ENCODE measurements around the gene ABCD1.
"Not testable (repeated sequence)": the region's sequence is repeated elsewhere in the genome, so short reads cannot be mapped to it uniquely, and the experiment has no call there.

ABCD1 gene

DNA sequence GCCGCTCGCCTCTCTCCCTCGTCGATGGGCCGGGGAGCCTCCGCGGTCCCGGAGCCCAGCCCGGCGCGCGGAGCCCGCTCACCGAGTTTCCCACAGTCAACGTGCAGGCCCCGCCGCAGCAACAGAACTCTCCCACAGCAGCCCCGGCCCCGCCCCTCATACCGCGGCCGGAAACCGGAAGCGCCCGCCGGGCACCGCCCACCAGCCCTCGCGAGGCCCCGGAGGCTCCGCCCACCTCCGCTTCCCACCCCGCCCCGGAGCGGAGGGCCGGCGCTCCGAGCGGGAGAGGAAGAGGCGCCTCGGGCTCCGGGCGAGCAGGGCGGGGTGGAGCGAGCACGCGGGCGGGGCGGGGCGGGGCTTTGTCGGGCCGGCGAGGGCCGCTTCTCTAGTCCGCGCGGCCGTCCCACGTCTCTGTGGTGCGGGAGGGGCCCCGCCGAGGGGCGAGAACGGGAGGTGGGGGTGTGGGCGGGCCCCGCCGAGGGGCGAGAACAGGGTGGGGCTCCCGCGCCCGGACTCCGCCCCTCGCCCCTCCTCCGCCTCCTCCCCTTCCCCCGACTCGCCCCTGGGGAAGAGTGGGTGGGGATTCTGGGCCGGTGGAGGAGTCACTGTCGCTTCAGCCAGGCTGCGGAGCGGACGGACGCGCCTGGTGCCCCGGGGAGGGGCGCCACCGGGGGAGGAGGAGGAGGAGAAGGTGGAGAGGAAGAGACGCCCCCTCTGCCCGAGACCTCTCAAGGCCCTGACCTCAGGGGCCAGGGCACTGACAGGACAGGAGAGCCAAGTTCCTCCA lies at the start of gene ABCD1, which contains the start of gene BCAP31:
ABCD1 (plus strand) TSS at position 605 of the 787 bp plus-strand sequence. CDS start 411 bp downstream, outside the sequence.
BCAP31 (minus strand) TSS at position 136 of the 787 bp plus-strand sequence. CDS start 1,143 bp downstream, outside the sequence.
- DNase-seq (ENCODE audit: low read depth) = peak; percentile 84

DNA sequence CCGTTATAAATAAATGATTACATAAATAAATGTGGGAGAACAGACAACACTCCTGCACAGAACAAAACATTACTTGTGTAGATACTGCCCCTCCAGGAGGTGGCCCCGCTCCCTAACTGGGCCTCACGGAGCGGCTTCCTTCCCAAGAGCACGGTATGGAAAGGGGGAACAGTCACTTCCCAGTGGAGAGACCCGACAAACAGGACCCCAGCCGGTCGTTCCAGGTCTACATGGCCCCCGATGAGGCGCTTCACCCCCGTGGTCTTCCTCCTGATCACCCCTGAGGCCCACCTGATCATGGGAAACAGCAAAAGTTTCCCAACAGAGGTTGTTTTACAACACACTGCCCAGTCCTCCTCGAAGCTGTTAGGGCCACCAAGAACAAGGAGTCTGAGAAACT lies 43.5 kb upstream of the ABCD1 start:
- DNase-seq (ENCODE audit: low read depth) = no peak

DNA sequence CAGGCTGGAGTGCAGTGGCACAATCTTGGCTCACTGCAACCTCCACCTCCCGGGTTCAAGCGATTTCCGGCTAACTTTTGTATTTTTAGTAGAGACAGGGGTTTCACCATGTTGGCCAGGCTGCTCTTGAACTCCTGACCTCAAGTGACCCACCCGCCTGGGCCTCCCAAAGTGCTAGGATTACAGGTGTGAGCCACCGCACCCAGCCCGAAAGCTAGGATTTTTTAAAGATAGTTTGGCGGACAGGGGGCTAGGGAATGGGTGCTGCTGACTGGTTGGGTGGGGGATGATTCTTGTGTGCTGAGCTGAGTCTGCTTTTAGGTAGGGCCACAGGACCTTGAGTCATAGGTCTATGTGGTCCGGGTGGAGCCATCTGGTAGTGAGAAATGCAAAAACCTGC lies 41.2 kb upstream of the ABCD1 start:
- not testable (repeated sequence) for DNase-seq (ENCODE audit: low read depth)

DNA sequence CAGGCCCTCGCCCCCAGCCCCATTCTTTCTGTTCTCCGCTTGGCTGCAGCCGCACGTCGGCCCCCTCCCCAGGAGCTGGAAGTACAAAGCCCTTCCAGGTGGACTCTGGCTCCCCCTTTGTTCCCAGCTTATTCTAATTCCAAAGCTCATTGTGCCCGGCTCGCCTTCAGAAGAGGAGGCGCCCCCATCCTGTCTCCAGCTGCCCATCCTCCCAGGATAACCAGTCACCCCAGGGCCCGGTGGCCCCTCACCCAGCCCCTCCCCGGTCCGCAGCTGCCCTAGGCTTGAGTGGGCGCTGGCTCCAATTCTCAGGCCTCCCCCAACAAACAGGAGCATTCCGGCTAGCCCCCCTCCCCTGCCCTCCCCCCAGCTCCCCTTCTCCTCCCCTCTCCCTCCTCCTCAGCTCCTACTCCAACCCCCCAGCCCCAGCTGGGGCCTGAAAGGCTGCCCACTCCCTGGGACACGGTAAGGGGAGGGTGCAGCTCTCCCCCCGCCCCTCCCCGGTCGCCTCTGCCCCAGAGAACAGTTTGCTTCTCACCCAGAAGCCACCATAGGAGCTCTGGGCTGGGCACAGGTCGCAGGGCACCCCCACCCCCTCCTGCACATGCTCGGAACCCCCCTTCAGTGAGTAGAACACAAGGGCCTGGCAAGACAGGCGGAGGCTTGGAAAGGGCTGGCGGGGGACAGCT lies 40.0 kb upstream of the ABCD1 start:
- no peak for DNase-seq (ENCODE audit: low read depth)

DNA sequence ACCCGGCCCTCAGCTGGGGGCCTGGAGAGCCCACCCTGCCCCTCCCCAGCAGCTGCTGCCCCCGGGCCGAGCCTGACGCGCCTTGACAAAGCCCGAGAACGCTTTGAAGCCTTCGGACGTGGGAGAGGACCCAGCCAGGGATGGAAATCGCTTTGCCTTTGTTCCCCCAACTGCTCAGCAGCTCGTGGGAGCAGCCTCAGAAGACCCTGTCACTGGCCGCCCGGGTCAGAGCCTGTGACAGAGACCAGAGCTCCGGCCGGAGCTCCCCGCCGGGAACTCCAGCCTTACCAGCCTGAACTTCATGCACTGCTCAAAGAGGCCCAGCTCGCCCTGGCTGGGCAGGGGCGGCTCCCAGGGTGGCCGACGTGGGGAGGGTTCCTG lies 39.5 kb upstream of the ABCD1 start:
- DNase-seq (ENCODE audit: low read depth) = no peak

DNA sequence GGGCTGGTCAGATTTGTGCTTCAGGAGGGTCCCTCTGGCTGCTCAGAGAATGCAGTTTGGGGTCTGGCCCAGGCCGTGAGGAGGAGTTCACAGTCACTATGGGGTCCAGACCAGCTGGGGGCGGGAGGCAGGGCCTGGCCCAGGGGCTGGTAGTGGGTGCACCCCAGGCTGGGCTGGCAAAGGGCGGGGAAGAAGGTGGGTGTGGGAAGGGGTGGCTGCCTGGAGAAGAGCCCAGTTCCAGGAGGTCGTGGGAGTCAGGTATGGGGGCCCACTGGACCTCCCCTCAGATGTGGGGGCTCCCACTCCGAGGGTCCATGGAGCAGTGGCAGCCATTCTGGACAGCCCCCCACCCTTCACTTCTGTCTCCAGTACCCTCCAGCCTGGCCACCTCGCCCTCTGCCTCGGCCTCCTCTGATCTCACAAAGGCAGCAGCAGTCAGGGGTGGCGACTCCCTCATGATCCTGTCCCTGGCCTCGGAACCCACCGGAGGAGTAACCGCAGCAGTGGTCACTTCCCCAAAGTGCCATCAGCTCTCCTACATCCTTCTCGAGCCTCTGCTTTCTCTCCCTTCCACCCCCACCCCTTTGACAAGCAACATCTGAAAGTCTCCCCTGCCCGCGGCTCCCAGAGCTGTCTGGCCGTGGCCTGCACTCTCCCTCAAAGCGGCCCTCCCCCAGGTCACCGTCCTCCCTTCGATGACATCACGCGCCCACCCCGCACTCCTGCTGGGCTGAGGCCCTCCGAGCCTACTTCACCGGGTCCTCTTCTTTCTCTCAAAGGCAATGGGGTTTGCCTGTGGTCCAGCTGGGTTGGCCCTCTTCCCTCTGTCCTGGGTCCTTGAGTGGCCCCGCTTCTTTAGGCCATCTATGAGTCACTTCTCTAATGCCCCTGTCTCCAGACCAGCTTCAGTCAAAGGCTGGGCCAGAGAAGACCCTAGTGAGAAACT lies 38.6 kb upstream of the ABCD1 start:
- DNase-seq (ENCODE audit: low read depth) = no peak

DNA sequence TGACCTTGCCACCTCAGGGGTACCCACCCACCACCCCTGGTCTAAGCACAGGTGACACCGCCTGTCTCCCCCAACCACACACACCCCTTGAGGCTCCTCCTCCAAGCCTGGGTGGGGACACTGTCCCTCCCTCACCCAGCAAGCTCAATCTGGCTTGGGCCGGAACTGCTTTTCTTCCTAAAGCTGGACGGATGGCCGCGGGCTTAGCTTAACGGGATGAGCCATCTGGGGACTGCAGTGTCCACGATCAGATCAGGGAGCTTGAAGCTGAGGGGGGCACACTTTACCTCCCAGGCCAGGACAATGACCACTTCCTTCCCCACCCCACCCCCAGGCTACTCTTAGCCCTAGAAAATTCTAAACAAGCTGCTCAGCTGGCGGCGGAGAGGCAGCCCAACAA lies 37.9 kb upstream of the ABCD1 start:
- DNase-seq (ENCODE audit: low read depth) = no peak

DNA sequence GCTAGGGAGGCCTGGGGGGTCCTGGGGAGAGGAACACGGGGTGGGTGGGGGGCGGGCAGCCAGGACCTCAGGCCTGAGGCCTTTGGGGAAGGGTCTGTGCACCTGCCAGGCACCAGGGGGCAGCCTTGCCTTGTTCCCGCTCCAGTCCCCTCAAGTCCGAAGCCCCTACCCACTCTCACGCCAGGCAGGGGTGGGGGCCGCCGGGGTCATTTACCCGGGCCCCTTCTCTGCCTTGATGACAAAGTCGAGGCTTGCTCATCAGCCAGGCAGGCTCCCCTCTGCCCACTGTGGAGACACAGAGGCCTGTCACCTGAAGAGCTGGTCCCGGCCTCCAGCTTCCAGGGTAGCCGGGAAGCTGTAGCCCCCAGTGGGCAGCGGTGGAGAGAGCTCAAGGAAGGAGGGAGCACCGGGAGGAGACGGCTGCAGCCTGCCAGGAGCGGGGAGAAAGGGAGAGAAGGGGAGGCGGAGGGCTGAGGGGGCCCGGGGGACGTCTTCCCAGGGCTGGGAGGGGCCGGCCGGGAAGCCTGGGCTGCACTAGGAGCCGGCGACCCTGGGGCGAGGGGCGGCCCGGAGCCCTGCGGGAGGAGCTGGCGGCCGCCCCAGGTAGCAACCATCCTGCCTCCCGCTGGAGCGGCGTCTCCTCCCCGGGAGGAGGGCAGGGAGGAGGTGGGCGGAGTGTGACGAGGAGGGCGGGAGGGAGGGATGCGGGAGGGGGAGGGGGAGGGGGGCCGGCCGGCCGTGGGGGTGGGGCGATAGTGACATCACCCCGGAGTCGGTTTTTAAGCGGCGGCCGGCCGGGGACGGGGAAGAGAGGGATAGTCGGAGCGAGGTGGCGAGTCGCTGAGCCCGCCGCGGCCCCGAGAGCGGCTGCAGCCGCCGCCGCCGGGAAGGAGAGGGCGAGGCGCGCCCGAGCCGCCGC lies 37.3 kb upstream of the ABCD1 start, which contains the start of gene SLC6A8:
SLC6A8 (plus strand) TSS at position 806 of the 919 bp plus-strand sequence. CDS start 649 bp downstream, outside the sequence.
- peak; percentile 19 for DNase-seq (ENCODE audit: low read depth)

DNA sequence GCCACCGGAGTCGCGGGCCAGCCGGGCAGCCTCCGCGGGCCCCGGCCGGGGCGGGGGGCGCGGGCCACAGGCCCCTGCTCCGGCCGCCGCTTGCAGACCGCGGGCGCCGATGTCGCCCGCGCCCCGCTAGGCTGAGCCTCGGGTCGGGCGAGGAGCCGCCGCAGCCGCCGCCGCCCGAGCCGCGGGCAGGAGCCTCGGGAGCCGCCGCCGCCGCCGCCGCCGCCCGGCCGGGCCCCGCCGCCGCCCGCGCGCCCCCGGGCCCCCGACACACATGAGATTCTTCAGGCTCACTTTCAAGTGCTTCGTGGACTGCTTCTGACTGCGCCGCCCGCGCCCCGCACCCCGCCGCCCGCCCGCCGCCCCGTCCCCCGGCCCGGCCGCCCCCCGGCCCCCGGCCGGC lies 36.6 kb upstream of the ABCD1 start:
- no peak for DNase-seq (ENCODE audit: low read depth)

DNA sequence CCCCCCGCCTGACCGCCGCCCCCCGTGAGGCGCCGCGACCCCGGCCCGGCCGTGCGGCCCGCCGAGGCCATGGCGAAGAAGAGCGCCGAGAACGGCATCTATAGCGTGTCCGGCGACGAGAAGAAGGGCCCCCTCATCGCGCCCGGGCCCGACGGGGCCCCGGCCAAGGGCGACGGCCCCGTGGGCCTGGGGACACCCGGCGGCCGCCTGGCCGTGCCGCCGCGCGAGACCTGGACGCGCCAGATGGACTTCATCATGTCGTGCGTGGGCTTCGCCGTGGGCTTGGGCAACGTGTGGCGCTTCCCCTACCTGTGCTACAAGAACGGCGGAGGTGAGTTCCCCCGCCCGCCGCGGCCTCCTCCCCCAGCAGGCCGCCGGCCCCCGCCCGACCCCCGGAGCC lies 36.1 kb upstream of the ABCD1 start:
- DNase-seq (ENCODE audit: low read depth) = no peak

DNA sequence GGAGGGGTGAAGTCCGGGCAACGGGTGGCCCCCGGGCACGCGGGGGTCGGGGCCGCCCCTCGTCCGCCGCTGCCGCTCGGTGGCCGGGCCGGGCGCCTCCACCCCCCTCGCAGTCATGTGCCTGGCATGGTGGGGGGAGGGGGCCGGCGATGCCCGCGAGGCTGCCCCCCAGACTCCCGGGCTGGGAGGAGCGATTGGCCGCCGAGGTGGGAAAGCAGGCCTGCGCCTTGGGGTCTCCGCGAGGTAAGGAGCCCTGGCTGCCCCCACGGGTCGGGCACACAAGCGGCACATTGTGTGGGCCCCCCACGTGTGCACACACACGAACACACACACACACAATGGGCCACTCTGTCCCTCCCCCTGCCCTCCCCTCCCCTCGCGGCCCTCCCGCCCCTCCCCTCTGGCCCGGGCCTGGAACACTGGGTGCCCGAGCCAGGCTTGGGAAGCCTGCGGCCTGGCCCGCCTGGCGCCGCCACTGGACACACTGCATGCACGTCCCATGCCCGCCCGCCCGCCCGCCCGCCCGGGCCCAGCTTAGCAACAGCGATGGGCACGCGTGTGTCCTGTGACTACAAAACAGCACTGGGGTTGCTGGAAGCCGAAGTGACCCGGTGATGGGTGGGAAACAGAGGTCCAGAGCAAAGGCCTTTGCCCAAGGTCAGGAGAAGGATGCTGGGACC lies 35.6 kb upstream of the ABCD1 start:
- DNase-seq (ENCODE audit: low read depth) = no peak

DNA sequence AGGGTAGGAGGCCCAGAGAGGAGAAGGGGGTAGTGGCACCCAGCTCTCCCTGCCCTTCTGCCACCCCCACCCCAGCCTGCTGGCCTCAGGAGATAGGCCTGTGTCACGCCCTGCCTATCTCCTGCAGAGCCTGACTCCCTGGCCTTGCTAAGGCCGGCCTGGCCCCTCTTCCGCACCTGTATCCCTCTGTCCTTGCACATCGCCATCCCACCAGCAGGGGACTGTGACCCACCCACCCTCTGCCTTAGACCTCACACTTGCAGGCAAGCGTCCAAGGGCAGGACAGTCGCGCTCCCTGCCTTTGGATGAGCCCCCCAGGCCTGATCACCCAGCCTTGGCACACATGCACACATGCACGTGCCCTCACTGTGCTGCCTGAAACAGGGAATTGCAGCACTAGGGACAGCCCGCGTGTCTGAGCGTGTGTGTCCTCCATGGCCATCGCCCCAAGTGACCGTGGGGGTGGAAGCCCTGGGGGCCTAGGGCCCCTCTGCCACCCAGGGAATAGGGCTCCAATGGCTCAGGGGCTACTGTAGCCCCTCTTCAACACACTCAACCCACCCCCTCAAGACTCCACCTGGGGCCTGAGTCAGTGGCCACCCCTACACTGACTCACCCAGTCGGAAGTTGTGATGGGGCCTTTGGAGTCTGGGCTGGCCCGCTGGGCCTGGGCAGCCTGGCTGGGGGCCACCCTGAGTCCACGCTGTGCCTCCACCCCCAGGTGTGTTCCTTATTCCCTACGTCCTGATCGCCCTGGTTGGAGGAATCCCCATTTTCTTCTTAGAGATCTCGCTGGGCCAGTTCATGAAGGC lies 34.8 kb upstream of the ABCD1 start:
- no peak for DNase-seq (ENCODE audit: low read depth)

DNA sequence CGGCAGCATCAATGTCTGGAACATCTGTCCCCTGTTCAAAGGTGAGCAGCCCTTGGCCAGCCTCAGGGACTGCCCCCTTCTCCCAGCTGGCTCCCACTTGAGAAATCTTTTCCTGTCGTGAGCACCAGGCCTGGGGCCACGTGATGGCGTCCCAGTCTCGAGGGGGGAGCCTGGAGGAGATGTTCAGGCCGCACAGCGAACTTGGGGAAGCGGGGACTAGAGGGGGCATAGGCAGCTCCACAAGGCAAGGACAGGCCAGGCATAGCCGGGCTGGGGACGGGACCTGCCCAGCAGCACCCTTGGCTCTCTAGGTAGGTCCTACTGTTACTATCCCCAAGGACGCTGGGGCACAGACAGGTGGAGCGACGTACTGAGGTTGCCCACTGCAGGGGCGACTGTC lies 34.2 kb upstream of the ABCD1 start:
- no peak for DNase-seq (ENCODE audit: low read depth)

DNA sequence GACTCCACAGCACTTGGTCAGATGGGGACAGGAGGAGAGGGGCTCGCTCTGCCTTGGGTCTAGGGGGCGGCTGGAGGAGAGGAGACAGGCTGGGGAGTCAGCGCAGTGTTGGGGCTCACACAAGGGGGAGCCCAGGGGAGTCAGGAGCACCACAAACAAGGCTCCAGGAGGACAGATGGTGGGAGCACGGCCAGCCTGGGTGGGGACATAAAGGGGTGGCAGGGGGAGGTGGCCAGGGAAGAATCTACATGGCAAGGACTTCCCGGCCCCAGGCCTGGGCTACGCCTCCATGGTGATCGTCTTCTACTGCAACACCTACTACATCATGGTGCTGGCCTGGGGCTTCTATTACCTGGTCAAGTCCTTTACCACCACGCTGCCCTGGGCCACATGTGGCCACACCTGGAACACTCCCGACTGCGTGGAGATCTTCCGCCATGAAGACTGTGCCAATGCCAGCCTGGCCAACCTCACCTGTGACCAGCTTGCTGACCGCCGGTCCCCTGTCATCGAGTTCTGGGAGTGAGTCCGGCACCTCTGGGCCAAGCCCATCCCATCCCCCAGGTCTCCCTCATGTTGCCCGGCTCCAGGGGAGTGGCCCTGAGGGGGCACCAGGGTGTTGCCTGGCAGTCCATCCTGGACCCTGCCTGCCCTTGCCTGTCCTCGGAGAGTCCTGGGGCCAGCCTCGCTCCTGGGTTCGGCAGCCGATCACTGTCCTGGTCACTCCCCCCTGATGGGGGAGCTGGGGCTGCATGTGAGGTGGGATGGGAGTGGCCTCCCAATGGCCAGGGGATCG lies 33.4 kb upstream of the ABCD1 start:
- DNase-seq (ENCODE audit: low read depth) = not testable (repeated sequence)

DNA sequence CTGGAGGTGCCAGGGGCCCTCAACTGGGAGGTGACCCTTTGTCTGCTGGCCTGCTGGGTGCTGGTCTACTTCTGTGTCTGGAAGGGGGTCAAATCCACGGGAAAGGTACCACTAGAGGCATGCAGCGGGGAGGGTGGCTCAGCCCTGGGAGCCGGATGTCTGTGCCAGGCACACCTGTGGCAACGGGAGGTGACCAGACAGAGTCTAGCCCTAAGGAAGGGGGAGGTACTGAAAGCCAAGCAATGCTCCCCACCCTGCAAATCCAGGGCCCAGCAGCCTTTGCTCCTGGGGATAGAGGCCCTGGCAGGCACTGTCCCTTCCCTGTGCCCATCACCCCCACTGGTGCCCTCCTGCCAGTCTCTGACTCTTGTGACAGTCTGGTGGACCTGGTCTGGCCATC lies 32.7 kb upstream of the ABCD1 start:
- no peak for DNase-seq (ENCODE audit: low read depth)

DNA sequence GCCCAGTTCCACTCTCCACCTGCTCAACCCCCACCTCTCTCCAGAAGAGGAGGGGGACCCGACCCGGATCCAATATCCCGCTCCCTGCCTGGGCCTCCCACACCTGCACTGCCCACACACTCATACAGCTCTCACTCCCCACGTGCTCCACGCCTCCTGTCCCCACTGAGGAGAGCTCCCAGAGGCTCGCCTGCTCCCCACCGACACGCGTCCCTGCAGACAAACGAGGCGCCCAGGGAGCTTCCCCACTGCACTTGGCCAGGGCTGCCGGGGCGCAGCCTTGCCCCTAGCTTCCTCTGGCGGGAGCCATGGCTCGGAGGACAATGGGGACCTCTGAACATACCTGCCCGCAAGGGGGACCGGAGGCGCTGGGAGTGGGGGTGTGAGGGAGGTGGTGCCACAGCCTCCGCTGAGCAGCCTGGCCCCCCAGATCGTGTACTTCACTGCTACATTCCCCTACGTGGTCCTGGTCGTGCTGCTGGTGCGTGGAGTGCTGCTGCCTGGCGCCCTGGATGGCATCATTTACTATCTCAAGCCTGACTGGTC lies 32.0 kb upstream of the ABCD1 start:
- no peak for DNase-seq (ENCODE audit: low read depth)

DNA sequence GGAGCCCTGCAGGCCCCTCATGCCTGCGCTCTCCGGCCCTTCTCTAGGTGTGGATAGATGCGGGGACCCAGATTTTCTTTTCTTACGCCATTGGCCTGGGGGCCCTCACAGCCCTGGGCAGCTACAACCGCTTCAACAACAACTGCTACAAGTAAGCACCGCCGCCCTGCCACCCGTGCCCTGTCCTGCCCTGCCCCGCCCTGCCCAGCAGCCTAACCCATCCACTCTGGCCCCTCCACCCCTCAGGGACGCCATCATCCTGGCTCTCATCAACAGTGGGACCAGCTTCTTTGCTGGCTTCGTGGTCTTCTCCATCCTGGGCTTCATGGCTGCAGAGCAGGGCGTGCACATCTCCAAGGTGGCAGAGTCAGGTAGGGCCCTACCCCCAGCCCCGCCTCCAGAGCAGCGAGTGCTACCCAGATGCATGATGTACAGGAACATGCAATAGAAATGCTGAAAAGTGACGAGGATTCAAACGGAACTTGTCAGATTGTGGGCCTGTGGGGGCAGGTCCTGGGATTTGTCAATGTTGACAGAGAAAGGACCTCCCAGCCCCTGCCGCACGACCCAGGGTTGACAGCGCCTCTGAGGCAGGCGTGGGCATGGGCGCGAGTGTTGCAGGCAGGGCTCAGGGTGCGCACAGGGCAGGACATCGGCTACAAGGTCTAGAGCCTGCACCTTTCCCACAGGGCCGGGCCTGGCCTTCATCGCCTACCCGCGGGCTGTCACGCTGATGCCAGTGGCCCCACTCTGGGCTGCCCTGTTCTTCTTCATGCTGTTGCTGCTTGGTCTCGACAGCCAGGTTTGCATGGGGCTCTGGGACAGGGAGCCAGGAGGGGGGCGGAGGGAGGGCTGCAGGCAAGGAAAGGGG lies 31.2 kb upstream of the ABCD1 start:
- DNase-seq (ENCODE audit: low read depth) = no peak
